Bronchial epithelial cell (primary cell): ENCODE data around the gene HEY2. TPM values are rescaled to one million over a fixed set of nuclear protein-coding genes. Genes with fewer than 3 reads are reported as not detected.

Source experiments
- DNase-seq: peaks from one replicate; pipeline ENCODE4 v3.0.0-alpha.2; 2010; ENCODE audit warnings: low read depth
- FAIRE-seq: peaks from 2 replicates; lab custom pipeline; 2011; peaks lifted over from hg19 to GRCh38; lab: Jason Lieb, UNC
- H3K27me3 ChIP-seq: 2 replicates; pipeline ENCODE4 v1.5.1; 2011; ENCODE audit warnings: low read length; ENCODE audit not compliant: control insufficient read depth, insufficient read depth
- H3K36me3 ChIP-seq: 2 replicates; pipeline ENCODE4 v1.5.1; 2011; ENCODE audit warnings: low read length; ENCODE audit not compliant: control insufficient read depth, insufficient read depth
- H3K4me3 ChIP-seq: 2 replicates; pipeline ENCODE4 v1.5.1; 2011; ENCODE audit warnings: mild to moderate bottlenecking, low read depth, low read length, control low read depth
- total RNA-seq: library from RNA; depleted of rRNA; stranded (reverse); fragments of >200 nt; gene quantifications from 2 replicates; pipeline ENCODE4 v1.2.1, GENCODE V29; 2014
- TF ChIP-seq, protein P1 (sequence below): IDR thresholded peaks from 2 replicates; pipeline ENCODE4 v1.5.1; 2011; ENCODE audit warnings: mild to moderate bottlenecking, moderate library complexity, low read length, control low read depth, inconsistent platforms; ENCODE audit not compliant: insufficient read depth, severe bottlenecking

HEY2 gene
- total RNA-seq, 1 donor from 2014 or later, result not detected

GRCh38 chr6:125792680-125793079 lies 43.2 kb downstream of the HEY2 start:
- FAIRE-seq (no peak), DNase-seq (no peak)
- no peaks in the 10 kb centered on the region for H3K27me3 ChIP-seq
- TF ChIP-seq, protein P1, sequence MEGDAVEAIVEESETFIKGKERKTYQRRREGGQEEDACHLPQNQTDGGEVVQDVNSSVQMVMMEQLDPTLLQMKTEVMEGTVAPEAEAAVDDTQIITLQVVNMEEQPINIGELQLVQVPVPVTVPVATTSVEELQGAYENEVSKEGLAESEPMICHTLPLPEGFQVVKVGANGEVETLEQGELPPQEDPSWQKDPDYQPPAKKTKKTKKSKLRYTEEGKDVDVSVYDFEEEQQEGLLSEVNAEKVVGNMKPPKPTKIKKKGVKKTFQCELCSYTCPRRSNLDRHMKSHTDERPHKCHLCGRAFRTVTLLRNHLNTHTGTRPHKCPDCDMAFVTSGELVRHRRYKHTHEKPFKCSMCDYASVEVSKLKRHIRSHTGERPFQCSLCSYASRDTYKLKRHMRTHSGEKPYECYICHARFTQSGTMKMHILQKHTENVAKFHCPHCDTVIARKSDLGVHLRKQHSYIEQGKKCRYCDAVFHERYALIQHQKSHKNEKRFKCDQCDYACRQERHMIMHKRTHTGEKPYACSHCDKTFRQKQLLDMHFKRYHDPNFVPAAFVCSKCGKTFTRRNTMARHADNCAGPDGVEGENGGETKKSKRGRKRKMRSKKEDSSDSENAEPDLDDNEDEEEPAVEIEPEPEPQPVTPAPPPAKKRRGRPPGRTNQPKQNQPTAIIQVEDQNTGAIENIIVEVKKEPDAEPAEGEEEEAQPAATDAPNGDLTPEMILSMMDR, result no peak
- H3K4me3 ChIP-seq, result no peak overlapping the region
- H3K36me3 ChIP-seq, result peaks cover 2% of the 10 kb centered on the region

DNA sequence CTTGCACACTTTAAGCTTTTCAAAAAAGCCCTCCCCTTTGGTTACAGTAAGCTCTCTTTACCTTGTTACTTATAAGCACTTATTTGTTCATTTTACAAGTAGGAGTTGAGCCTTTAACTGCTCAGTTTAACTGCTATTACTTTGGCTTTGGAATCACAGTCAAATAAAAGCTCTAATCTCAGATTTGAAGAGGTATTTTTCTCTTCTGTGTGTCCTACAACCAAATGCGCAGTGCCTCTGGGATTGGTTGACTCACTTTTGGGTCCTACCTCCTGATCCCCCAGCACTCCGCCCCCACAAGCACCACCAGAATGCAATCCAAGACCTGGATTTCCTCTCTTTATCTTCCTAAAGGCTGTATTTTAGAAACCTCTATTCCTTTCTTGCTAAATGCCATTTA lies 43.8 kb downstream of the HEY2 start:
- TF ChIP-seq, protein P1, result no peak
- H3K36me3 ChIP-seq, result peaks cover 2% of the 10 kb centered on the region
- DNase-seq (no peak), FAIRE-seq (no peak)
- H3K27me3 ChIP-seq, result no peaks in the 10 kb centered on the region
- H3K4me3 ChIP-seq, result no peak overlapping the region

DNA sequence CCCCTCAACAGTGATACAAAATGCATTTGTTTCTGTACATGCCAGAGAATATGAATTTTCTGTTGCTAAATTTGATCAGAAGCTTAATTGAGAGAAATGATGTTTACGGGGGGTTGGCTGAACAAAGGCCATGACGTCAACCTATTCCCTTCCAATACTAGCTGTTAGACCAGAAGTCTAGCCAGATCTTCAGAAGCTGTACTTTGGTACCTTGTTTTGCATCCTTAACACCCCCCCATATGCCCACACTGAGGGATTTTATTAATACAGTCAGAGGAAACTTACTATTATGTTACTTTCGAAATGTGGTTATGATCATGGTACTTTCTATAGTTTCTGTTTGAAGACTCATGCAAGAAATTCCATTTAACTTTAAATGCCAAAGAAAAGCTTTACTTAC lies 44.4 kb downstream of the HEY2 start:
- TF ChIP-seq, protein P1, result no peak
- Histone ChIP-seq H3K4me3 (no peak overlapping the region), H3K27me3 (no peaks in the 10 kb centered on the region), H3K36me3 (peaks cover 3% of the 10 kb centered on the region)
- DNase-seq, result no peak
- FAIRE-seq, result no peak

DNA sequence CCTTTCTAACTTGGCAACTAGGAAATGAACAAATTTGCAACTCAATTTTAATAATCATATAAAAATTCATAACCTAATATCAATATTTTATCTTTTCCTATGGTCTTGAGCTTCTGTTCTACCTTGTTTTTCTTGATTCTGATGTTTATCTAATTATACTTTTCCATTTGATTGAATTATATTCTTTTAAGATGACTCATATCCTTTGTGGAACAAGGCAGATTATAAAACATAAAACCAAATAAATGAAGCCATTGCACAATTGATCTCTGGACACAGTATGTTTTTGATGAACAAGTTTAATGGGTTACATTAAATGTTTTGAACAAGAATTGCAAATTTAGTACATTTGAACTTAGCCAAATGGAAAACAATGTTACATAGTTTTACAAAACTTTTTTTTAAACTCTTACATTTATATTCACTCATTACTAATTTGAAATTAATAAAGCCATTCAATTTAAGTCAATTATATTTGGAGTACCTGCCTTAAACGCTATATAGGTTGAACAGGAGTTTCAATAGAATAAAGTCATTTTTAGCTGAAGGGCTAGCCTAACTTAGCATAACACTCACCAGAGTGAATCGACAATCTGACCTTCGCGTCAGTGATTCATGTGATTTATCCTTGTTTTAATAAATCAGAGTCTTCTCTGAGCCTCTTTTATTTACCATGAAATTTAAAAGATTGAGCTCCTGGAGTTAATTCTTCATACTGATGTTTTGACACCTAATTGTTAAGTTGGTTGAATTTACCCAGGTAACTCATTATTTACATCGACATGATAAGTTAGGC lies 45.1 kb downstream of the HEY2 start:
- no peak overlapping the region for H3K4me3 ChIP-seq
- peaks cover 4% of the 10 kb centered on the region for H3K36me3 ChIP-seq
- FAIRE-seq (no peak), DNase-seq (peak; percentile 53)
- H3K27me3 ChIP-seq, result no peaks in the 10 kb centered on the region
- TF ChIP-seq, protein P1, result no peak

GRCh38 chr6:125795301-125795700 lies 45.9 kb downstream of the HEY2 start:
- FAIRE-seq (no peak), DNase-seq (no peak)
- no peak overlapping the region for H3K4me3 ChIP-seq
- H3K36me3 ChIP-seq, result peaks cover 4% of the 10 kb centered on the region
- TF ChIP-seq, protein P1, result no peak
- H3K27me3 ChIP-seq, result no peaks in the 10 kb centered on the region
